ENCODE results near the gene SIRPA. TPM values are rescaled to one million over a fixed set of nuclear protein-coding genes. Genes with fewer than 3 reads are reported as not detected.

Gene SIRPA
- total RNA-seq, 3 donors from 2014 or later (not counting 1 experiment from before 2014, with no cell fraction given) = 1.3 to 7.5 (median 2.3) TPM

GRCh38 chr20:1877609-1878200 lies 17.5 kb upstream of the SIRPA start:
- no peak overlapping the region for H3K4me3 ChIP-seq (ENCODE audit: low read length)
- Mint-ChIP-seq H3K36me3 (no peaks in the 10 kb centered on the region), H3K27ac (no peak overlapping the region), H3K4me1 (no peaks in the 10 kb centered on the region), H3K9me3 (no peaks in the 10 kb centered on the region), H3K4me3 (no peak overlapping the region), H3K27me3 (ENCODE audit: low read depth in 2 of 2) (peaks cover 0 to 13% of the 10 kb centered on the region in 2 donors)
- 71% methylated on average over 14 of the region's 14 CpGs for WGBS (ENCODE audit: insufficient coverage)
- DNase-seq (no peak), ATAC-seq (no peak)
- intact Hi-C loops (cut with micrococcal nuclease) = no loop called here
- no peaks in the 10 kb centered on the region for H3K9me3 ChIP-seq (ENCODE audit: control insufficient read depth, insufficient read depth, low read length)
- H3K4me1 ChIP-seq (ENCODE audit: control insufficient read depth, insufficient read depth, low read length) = no peaks in the 10 kb centered on the region
- H3K27me3 ChIP-seq (ENCODE audit: control insufficient read depth, insufficient read depth, low read length) = no peaks in the 10 kb centered on the region
- H3K27ac ChIP-seq (ENCODE audit: low read length) = no peak overlapping the region
- TF ChIP-seq CTCF (IDR thresholded peaks at IDR 0.05) = no peak
- H3K36me3 ChIP-seq (ENCODE audit: control insufficient read depth, insufficient read depth, low read length) = no peaks in the 10 kb centered on the region

- no peak for DNase-seq
- Histone ChIP-seq H3K9me3 (ENCODE audit: control insufficient read depth, insufficient read depth, low read length) (no peaks in the 10 kb centered on the region), H3K27me3 (ENCODE audit: control insufficient read depth, insufficient read depth, low read length) (no peaks in the 10 kb centered on the region), H3K27ac (ENCODE audit: low read length) (no peak overlapping the region), H3K4me1 (ENCODE audit: control insufficient read depth, insufficient read depth, low read length) (peaks cover 6% of the 10 kb centered on the region), H3K4me3 (ENCODE audit: low read length) (no peak overlapping the region), H3K36me3 (ENCODE audit: control insufficient read depth, insufficient read depth, low read length) (no peaks in the 10 kb centered on the region)
- Mint-ChIP-seq H3K27ac (no peak overlapping the region), H3K36me3 (no peaks in the 10 kb centered on the region), H3K27me3 (ENCODE audit: low read depth in 2 of 2) (peaks cover 0 to 19% of the 10 kb centered on the region in 2 donors), H3K9me3 (no peaks in the 10 kb centered on the region), H3K4me1 (no peaks in the 10 kb centered on the region), H3K4me3 (no peak overlapping the region)
- intact Hi-C loops (cut with micrococcal nuclease) = no loop called here
- 83% methylated on average over 9 of the region's 9 CpGs for WGBS (ENCODE audit: insufficient coverage)
- no peak for TF ChIP-seq CTCF (IDR thresholded peaks at IDR 0.05)
- ATAC-seq = no peak
Observed at GRCh38 chr20:1879369-1879768, 15.8 kb upstream of the SIRPA start.

GRCh38 chr20:1879934-1880333 lies 15.3 kb upstream of the SIRPA start:
- Histone ChIP-seq H3K9me3 (ENCODE audit: control insufficient read depth, insufficient read depth, low read length) (no peaks in the 10 kb centered on the region), H3K4me1 (ENCODE audit: control insufficient read depth, insufficient read depth, low read length) (peaks cover 6% of the 10 kb centered on the region), H3K36me3 (ENCODE audit: control insufficient read depth, insufficient read depth, low read length) (no peaks in the 10 kb centered on the region), H3K27ac (ENCODE audit: low read length) (no peak overlapping the region), H3K4me3 (ENCODE audit: low read length) (no peak overlapping the region), H3K27me3 (ENCODE audit: control insufficient read depth, insufficient read depth, low read length) (no peaks in the 10 kb centered on the region)
- ATAC-seq (no peak), DNase-seq (no peak)
- Mint-ChIP-seq H3K4me3 (no peak overlapping the region), H3K36me3 (no peaks in the 10 kb centered on the region), H3K27me3 (ENCODE audit: low read depth in 2 of 2) (peaks cover 0 to 19% of the 10 kb centered on the region in 2 donors), H3K4me1 (no peaks in the 10 kb centered on the region), H3K9me3 (no peaks in the 10 kb centered on the region), H3K27ac (no peak overlapping the region)
- intact Hi-C loops (cut with micrococcal nuclease) = no loop called here
- 81% methylated on average over 4 of the region's 4 CpGs for WGBS (ENCODE audit: insufficient coverage)
- no peak for TF ChIP-seq CTCF (IDR thresholded peaks at IDR 0.05)

Measured in natural killer cell (primary cell).